Esophagus squamous epithelium (tissue), 5 donors: Measurements from ENCODE around the gene SIAH2. TPM values are rescaled to one million over a fixed set of nuclear protein-coding genes. Genes with fewer than 3 reads are reported as not detected.
A peak's percentile ranks its signal among the peaks of the same experiment; 100 is the strongest.

Source experiments
- DNase-seq: peaks from one replicate; lab custom pipeline; 2025; lab: John Stamatoyannopoulos, UW
- H3K27ac ChIP-seq, 4 donors: fragments of 200-600 bp; sonication (generic); one replicate each; pipeline ENCODE4 v1.5.1; 2016 to 2019; ENCODE audit warnings: mild to moderate bottlenecking in 1 of 4
- H3K27me3 ChIP-seq, 4 donors: fragments of 200-600 bp; sonication (generic); 1 replicate in 3 of 4; 2 replicates in 1 of 4; pipeline versions ENCODE4 v1.5.1 to v1.6.0; 2017 to 2021; ENCODE audit warnings: antibody characterized with exemption in 1 of 4
- H3K36me3 ChIP-seq, 3 donors: fragments of 200-600 bp; sonication (generic); one replicate each; pipeline ENCODE4 v1.5.1; 2016 to 2019
- H3K4me1 ChIP-seq, 3 donors: fragments of 200-600 bp; sonication (generic); one replicate each; pipeline ENCODE4 v1.5.1; 2017 to 2019
- H3K4me3 ChIP-seq, 4 donors: fragments of 200-600 bp; sonication (generic); 1 replicate in 3 of 4; 2 replicates in 1 of 4; pipeline ENCODE4 v1.5.1; 2016 to 2019; ENCODE audit warnings: mild to moderate bottlenecking in 2 of 4, moderate library complexity in 1 of 4
- H3K9me3 ChIP-seq, 3 donors: fragments of 200-600 bp; sonication (generic); one replicate each; pipeline ENCODE4 v1.5.1; 2016 to 2019
- POLR2A ChIP-seq, 4 donors: fragments of 450-650 bp; IDR thresholded peaks; one replicate each; pipeline ENCODE4 v1.6.1; 2017; ENCODE audit warnings: antibody characterized with exemption in 4 of 4, mild to moderate bottlenecking in 4 of 4, moderate library complexity in 3 of 4
- WGBS, 2 donors: methylation state at CpG; one replicate each; pipeline ENCODE4 v1.1.5; 2018; 5-methylcytosine and 5-hydroxymethylcytosine counted together
- intact Hi-C: fragments of 100-400 bp; cut with DNase I; formaldehyde crosslinking; loops from one replicate; pipeline ENCODE4 v1.15.0; 2022
- total RNA-seq, 4 donors: library from RNA; depleted of rRNA; stranded (reverse); fragments of >200 nt; gene quantifications; one replicate each; pipeline ENCODE4 v1.1.0, GENCODE V29; 2016
- TF ChIP-seq, protein P1 (sequence below), 6 experiments: fragments of 450-650 bp in 4 of 6; fragments of 200-600 bp in 2 of 6; sonication (generic) in 2 of 6; IDR thresholded peaks; one replicate each; pipeline ENCODE4 v1.5.1; 2016 to 2019; ENCODE audit warnings: antibody characterized with exemption in 6 of 6, mild to moderate bottlenecking in 4 of 6, moderate library complexity in 4 of 6
- donor health status: DM: yes; HTN: yes; CAD: no.

Gene SIAH2
- total RNA-seq, 4 donors from 2014 or later = 39.4 to 74.8 (median 51.8) TPM

DNA sequence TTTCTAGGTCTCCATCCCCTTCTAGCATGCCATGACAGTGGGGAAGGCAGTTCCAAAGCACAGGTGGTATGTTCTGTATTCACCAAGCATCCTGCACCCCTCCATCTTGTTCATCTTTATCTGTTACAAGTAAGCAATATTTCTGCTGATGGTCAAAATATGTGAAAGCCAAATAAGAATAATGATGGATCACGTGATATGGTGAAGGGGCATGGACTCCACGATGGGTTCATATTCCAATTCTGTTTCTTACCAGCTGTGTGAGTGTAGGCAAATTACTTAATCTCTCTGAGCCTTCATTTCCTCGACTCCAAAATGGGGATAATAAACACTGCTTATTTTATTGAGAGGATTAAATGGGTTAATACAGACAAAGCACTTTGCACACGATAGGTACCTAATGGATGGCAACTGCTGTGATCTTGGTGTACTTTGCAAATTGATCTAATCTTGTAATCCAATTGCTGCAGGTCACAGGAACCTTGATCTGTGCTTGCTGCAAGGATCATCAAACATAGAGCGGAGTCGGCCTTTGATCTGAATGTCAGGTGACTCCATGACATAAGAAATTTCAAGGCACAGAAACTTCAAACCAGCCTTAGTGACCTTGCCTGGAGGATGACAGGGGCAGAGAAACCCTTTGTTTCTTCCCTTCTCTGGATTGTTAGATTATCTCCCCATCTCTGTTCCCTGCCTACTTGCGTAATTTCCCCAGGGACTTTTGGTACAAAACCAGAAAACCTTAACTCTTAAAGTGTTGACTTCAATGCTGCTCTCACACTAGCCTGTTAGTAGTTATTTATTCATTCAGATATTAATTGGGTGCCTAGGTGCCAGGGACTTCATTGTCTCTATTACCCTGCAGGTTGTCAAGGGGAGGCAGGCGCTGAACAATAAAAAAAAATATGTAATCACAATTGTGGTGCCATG is 25.8 kb downstream of the SIAH2 start:
- Histone ChIP-seq H3K4me1 (peaks cover 14 to 85% (median 22%) of the 10 kb centered on the region in 3 donors), H3K27me3 (no peaks in the 10 kb centered on the region), H3K36me3 (peaks cover 0 to 17% (median 8%) of the 10 kb centered on the region in 3 donors), H3K9me3 (no peaks in the 10 kb centered on the region), H3K27ac (peak overlapping the region in 3 of 4 donors; percentile 29 to 76 (median 76)), H3K4me3 (no peak overlapping the region)
- TF ChIP-seq, protein P1, sequence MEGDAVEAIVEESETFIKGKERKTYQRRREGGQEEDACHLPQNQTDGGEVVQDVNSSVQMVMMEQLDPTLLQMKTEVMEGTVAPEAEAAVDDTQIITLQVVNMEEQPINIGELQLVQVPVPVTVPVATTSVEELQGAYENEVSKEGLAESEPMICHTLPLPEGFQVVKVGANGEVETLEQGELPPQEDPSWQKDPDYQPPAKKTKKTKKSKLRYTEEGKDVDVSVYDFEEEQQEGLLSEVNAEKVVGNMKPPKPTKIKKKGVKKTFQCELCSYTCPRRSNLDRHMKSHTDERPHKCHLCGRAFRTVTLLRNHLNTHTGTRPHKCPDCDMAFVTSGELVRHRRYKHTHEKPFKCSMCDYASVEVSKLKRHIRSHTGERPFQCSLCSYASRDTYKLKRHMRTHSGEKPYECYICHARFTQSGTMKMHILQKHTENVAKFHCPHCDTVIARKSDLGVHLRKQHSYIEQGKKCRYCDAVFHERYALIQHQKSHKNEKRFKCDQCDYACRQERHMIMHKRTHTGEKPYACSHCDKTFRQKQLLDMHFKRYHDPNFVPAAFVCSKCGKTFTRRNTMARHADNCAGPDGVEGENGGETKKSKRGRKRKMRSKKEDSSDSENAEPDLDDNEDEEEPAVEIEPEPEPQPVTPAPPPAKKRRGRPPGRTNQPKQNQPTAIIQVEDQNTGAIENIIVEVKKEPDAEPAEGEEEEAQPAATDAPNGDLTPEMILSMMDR (IDR thresholded peaks at IDR 0.05) = no peak
- no peak for TF ChIP-seq POLR2A (IDR thresholded peaks at IDR 0.05)
- intact Hi-C loops = no loop called here
- 72 to 83% methylated on average over 8 of the region's 8 CpGs for WGBS, 2 donors
- no peak for DNase-seq

GRCh38 chr3:150736316-150736719 is 26.7 kb downstream of the SIAH2 start:
- H3K4me1 ChIP-seq = peaks cover 14 to 81% (median 22%) of the 10 kb centered on the region in 3 donors
- no peak overlapping the region for H3K4me3 ChIP-seq
- DNase-seq = no peak
- TF ChIP-seq, protein P1 (IDR thresholded peaks at IDR 0.05) = no peak
- no peak for TF ChIP-seq POLR2A (IDR thresholded peaks at IDR 0.05)
- 38 to 79% methylated on average over 2 of the region's 2 CpGs for WGBS, 2 donors
- H3K27me3 ChIP-seq = no peaks in the 10 kb centered on the region
- H3K27ac ChIP-seq = no peak overlapping the region
- H3K36me3 ChIP-seq = peaks cover 0 to 8% (median 7%) of the 10 kb centered on the region in 3 donors
- H3K9me3 ChIP-seq = no peaks in the 10 kb centered on the region
- intact Hi-C loops = no loop called here

DNA sequence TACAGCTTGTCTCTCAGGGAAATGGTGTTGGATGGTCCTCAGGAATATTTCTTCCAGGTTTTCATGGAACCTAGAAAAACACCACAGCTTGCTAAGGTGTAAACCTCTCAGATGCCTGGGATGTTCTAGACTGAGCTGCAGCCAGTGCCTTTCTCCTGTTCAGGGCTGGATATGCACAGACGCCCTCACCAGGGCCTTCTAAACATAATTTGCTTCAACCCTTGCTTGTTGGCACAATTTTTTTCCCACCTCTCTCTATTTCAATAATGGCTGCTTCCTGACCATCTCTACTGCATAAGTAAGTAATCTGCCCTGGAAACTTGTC is 28.2 kb downstream of the SIAH2 start:
- 29 to 56% methylated on average over 1 of the region's 1 CpG for WGBS, 2 donors
- peaks cover 14 to 67% (median 22%) of the 10 kb centered on the region in 3 donors for H3K4me1 ChIP-seq

GRCh38 chr3:150733936-150734794 is 28.8 kb downstream of the SIAH2 start:
- Histone ChIP-seq H3K36me3 (no peaks in the 10 kb centered on the region), H3K4me3 (no peak overlapping the region), H3K27ac (peak overlapping the region; percentile 46 to 66 (median 54)), H3K27me3 (no peaks in the 10 kb centered on the region), H3K9me3 (no peaks in the 10 kb centered on the region), H3K4me1 (peaks cover 14 to 61% (median 22%) of the 10 kb centered on the region in 3 donors)
- TF ChIP-seq, protein P1 (IDR thresholded peaks at IDR 0.05) = no peak
- TF ChIP-seq POLR2A (IDR thresholded peaks at IDR 0.05) = no peak
- WGBS, 2 donors = 59 to 77% methylated on average over 8 to 9 of the region's 9 CpGs
- no peak for DNase-seq
- intact Hi-C loops = no loop called here

More for the DNA sequence above, 28.2 kb downstream of the SIAH2 start:
- H3K36me3 ChIP-seq = no peaks in the 10 kb centered on the region
- peak overlapping the region; percentile 46 to 66 (median 54) for H3K27ac ChIP-seq
- no peaks in the 10 kb centered on the region for H3K9me3 ChIP-seq
- H3K4me3 ChIP-seq = no peak overlapping the region
- H3K27me3 ChIP-seq = no peaks in the 10 kb centered on the region
- TF ChIP-seq POLR2A (IDR thresholded peaks at IDR 0.05) = no peak
- TF ChIP-seq, protein P1 (IDR thresholded peaks at IDR 0.05) = no peak
- intact Hi-C loops = no loop called here
- DNase-seq = no peak
